Lower leg skin (tissue), 3 donors: ENCODE data around the gene CAMKK1.

Source experiments
- CTCF ChIP-seq, 3 donors: fragments of 450-650 bp; IDR thresholded peaks; one replicate each; pipeline ENCODE4 v1.5.1; 2016; ENCODE audit warnings: antibody characterized with exemption in 3 of 3, mild to moderate bottlenecking in 3 of 3, moderate library complexity in 2 of 3
- POLR2A ChIP-seq, 2 donors: fragments of 450-650 bp; IDR thresholded peaks; one replicate each; pipeline ENCODE4 v1.6.1; 2016 to 2017; ENCODE audit warnings: antibody characterized with exemption in 2 of 2, mild to moderate bottlenecking in 1 of 2, moderate library complexity in 1 of 2

GRCh38 chr17:3926860-3927627 lies 34.2 kb upstream of the CAMKK1 start:
- TF ChIP-seq CTCF (IDR thresholded peaks at IDR 0.05), result no peak
- no peak for TF ChIP-seq POLR2A (IDR thresholded peaks at IDR 0.05)
